Endothelial cell (in vitro differentiated cells): ENCODE measurements around the gene RPS19BP1. TPM values are rescaled to one million over a fixed set of nuclear protein-coding genes. Genes with fewer than 3 reads are reported as not detected.

Experiments
- DNase-seq: peaks from one replicate; pipeline ENCODE4 v3.0.0; 2021; ENCODE audit warnings: low spot score
- H3K27ac Mint-ChIP-seq: one replicate; pipeline ENCODE4 v1.8.0; 2021; ENCODE audit warnings: mixed read lengths, inconsistent platforms; ENCODE audit not compliant: unreplicated experiment
- H3K27me3 Mint-ChIP-seq: one replicate; pipeline ENCODE4 v1.8.0; 2021; ENCODE audit warnings: mild to moderate bottlenecking, moderate library complexity, mixed read lengths, inconsistent platforms; ENCODE audit not compliant: unreplicated experiment
- H3K36me3 Mint-ChIP-seq: one replicate; pipeline ENCODE4 v1.8.0; 2021; ENCODE audit warnings: mild to moderate bottlenecking, low read depth, mixed read lengths, inconsistent platforms; ENCODE audit not compliant: unreplicated experiment
- H3K4me1 Mint-ChIP-seq: one replicate; pipeline ENCODE4 v1.8.0; 2021; ENCODE audit warnings: mild to moderate bottlenecking, mixed read lengths, inconsistent platforms; ENCODE audit not compliant: unreplicated experiment
- H3K4me3 Mint-ChIP-seq: one replicate; pipeline ENCODE4 v1.8.0; 2021; ENCODE audit warnings: mild to moderate bottlenecking, mixed read lengths, inconsistent platforms; ENCODE audit not compliant: unreplicated experiment
- H3K9me3 Mint-ChIP-seq: one replicate; pipeline ENCODE4 v1.8.0; 2021; ENCODE audit warnings: mixed read lengths, inconsistent platforms; ENCODE audit not compliant: unreplicated experiment
- total RNA-seq: library from RNA; stranded (reverse); fragmentation: NEBNext Ultra II Directional; extraction: Animal tissue kit (Norgen Biotek cat#: 25700); gene quantifications from one replicate; pipeline ENCODE4 v1.2.1, GENCODE V29; 2021; ENCODE audit not compliant: unreplicated experiment
- TF ChIP-seq, protein P1 (sequence below): fragments of 200-600 bp; sonication (generic); IDR thresholded peaks from one replicate; pipeline ENCODE4 v1.5.0; 2021; ENCODE audit warnings: antibody characterized with exemption; ENCODE audit not compliant: unreplicated experiment

RPS19BP1 gene
- total RNA-seq, 1 donor from 2014 or later: 57.7 TPM

- Mint-ChIP-seq H3K9me3 (no peaks in the 10 kb centered on the region), H3K4me3 (no peak overlapping the region), H3K27ac (no peak overlapping the region), H3K36me3 (no peaks in the 10 kb centered on the region), H3K27me3 (peaks cover 23% of the 10 kb centered on the region), H3K4me1 (peaks cover 10% of the 10 kb centered on the region)
- DNase-seq: no peak
- TF ChIP-seq, protein P1, sequence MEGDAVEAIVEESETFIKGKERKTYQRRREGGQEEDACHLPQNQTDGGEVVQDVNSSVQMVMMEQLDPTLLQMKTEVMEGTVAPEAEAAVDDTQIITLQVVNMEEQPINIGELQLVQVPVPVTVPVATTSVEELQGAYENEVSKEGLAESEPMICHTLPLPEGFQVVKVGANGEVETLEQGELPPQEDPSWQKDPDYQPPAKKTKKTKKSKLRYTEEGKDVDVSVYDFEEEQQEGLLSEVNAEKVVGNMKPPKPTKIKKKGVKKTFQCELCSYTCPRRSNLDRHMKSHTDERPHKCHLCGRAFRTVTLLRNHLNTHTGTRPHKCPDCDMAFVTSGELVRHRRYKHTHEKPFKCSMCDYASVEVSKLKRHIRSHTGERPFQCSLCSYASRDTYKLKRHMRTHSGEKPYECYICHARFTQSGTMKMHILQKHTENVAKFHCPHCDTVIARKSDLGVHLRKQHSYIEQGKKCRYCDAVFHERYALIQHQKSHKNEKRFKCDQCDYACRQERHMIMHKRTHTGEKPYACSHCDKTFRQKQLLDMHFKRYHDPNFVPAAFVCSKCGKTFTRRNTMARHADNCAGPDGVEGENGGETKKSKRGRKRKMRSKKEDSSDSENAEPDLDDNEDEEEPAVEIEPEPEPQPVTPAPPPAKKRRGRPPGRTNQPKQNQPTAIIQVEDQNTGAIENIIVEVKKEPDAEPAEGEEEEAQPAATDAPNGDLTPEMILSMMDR: no peak
These were observed 24.7 kb upstream of the RPS19BP1 start for GRCh38 chr22:39556970-39557841.

DNA sequence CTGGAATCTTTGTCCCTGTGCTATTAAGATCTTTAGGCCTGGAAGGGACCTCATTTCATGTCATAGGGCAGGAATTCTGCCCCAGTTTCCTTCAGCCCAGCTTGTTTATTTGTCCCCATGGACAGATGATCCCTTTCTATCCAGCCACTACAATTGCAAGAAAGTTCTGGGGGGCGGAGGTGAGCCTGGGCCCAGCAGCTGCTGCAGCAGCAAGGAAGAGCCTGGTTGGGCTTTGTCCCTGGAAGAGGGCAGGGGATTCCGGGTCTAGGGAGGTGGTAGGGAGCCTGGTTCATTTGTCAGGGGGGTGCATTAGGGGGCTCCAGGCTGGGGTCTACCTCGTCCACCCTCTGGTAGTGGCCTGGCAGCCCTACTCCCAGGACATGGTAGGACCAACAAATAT is 21.6 kb upstream of the RPS19BP1 start:
- DNase-seq: no peak
- Mint-ChIP-seq H3K4me3 (no peak overlapping the region), H3K27me3 (peaks cover 19% of the 10 kb centered on the region), H3K4me1 (peaks cover 21% of the 10 kb centered on the region), H3K27ac (no peak overlapping the region), H3K36me3 (no peaks in the 10 kb centered on the region), H3K9me3 (no peaks in the 10 kb centered on the region)
- TF ChIP-seq, protein P1: no peak

DNA sequence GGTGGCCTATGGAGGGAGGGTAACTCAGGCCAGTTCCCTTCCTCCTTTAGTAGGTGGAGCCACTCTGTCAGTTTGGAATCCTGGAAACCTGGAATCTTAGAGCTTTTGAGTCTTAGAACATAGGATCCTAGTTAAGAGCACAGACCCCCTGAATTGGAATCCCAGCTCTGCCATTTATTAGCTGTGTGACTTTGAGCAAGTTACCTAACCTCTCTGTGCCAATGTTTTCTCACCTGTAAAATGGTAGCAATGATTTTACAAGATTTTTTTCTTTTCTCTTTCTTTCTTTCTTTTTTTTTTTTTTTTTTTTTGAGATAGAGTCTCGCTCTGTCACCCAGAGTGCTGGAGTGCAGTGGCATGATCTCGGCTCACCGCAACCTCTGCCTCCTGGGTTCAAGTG is 20.9 kb upstream of the RPS19BP1 start:
- peaks cover 15% of the 10 kb centered on the region for H3K27me3 Mint-ChIP-seq
- H3K9me3 Mint-ChIP-seq: no peaks in the 10 kb centered on the region
- H3K4me1 Mint-ChIP-seq: peaks cover 17% of the 10 kb centered on the region
- no peak for DNase-seq
- H3K36me3 Mint-ChIP-seq: no peaks in the 10 kb centered on the region
- TF ChIP-seq, protein P1: no peak
- no peak overlapping the region for H3K4me3 Mint-ChIP-seq
- no peak overlapping the region for H3K27ac Mint-ChIP-seq

GRCh38 chr22:39547587-39547947 is 15.0 kb upstream of the RPS19BP1 start:
- H3K4me3 Mint-ChIP-seq: no peak overlapping the region
- TF ChIP-seq, protein P1: no peak

GRCh38 chr22:39546889-39547586 is 14.5 kb upstream of the RPS19BP1 start:
- no peaks in the 10 kb centered on the region for H3K9me3 Mint-ChIP-seq
- no peaks in the 10 kb centered on the region for H3K36me3 Mint-ChIP-seq
- H3K4me3 Mint-ChIP-seq: no peak overlapping the region
- TF ChIP-seq, protein P1: no peak
- peaks cover 11% of the 10 kb centered on the region for H3K4me1 Mint-ChIP-seq
- H3K27me3 Mint-ChIP-seq: peaks cover 8% of the 10 kb centered on the region
- H3K27ac Mint-ChIP-seq: no peak overlapping the region
- no peak for DNase-seq

More at GRCh38 chr22:39547587-39547947, 15.0 kb upstream of the RPS19BP1 start:
- Mint-ChIP-seq H3K27me3 (peaks cover 9% of the 10 kb centered on the region), H3K4me1 (peaks cover 14% of the 10 kb centered on the region), H3K36me3 (no peaks in the 10 kb centered on the region), H3K9me3 (no peaks in the 10 kb centered on the region), H3K27ac (no peak overlapping the region)
- DNase-seq: no peak
